SH-SY5Y (cell line): ENCODE measurements around the gene ADRM1.

Experiments used
- GATA2 ChIP-seq: IDR thresholded peaks from 2 replicates; pipeline ENCODE4 v1.6.1; 2011; ENCODE audit warnings: mild to moderate bottlenecking, low read depth, low read length
- GATA3 ChIP-seq: IDR thresholded peaks from 2 replicates; pipeline ENCODE4 v1.6.1; 2011; ENCODE audit warnings: low read depth, mild to moderate bottlenecking, low read length, moderate library complexity

GRCh38 chr20:62299666-62300236 lies 3.0 kb upstream of the ADRM1 start:
- no peak for TF ChIP-seq GATA3
- TF ChIP-seq GATA2 = no peak
